Activated T-helper 2 cell treated with anti-CD3 and anti-CD28 coated beads, Interferon-gamma antibody, Interleukin-2, Interleukin-4, amounts not matched to agents 10 μg/mL and 5 μg/mL and 100 μg/mL, durations not matched to agents 14 hours and 24 hours and 36 hours (primary cell): Measurements from ENCODE around the gene CYP1B1. TPM values are rescaled to one million over a fixed set of nuclear protein-coding genes. Genes with fewer than 3 reads are reported as not detected.
"Not testable (repeated sequence)": the region's sequence is repeated elsewhere in the genome, so short reads cannot be mapped to it uniquely, and the experiment has no call there.

ENCODE experiments used
- DNase-seq: peaks from one replicate; pipeline ENCODE4 v3.0.0; 2021; ENCODE audit warnings: low spot score
- H3K27ac Mint-ChIP-seq: one replicate; pipeline ENCODE4 v1.8.0; 2021; ENCODE audit warnings: mixed read lengths
- H3K27me3 Mint-ChIP-seq: one replicate; pipeline ENCODE4 v1.8.0; 2021; ENCODE audit warnings: low read depth, mixed read lengths
- H3K36me3 Mint-ChIP-seq: one replicate; pipeline ENCODE4 v1.8.0; 2021; ENCODE audit warnings: low read depth, mixed read lengths
- H3K4me1 Mint-ChIP-seq: one replicate; pipeline ENCODE4 v1.8.0; 2021; ENCODE audit warnings: low read depth, mixed read lengths
- H3K4me3 Mint-ChIP-seq: one replicate; pipeline ENCODE4 v1.8.0; 2021; ENCODE audit warnings: low read depth, mild to moderate bottlenecking, moderate library complexity, mixed read lengths
- H3K9me3 Mint-ChIP-seq: one replicate; pipeline ENCODE4 v1.8.0; 2021; ENCODE audit warnings: mixed read lengths
- intact Hi-C: fragments of 100-400 bp; cut with micrococcal nuclease; formaldehyde crosslinking; loops from one replicate; pipeline ENCODE4 v1.15.1; 2023
- total RNA-seq: library from RNA; stranded (reverse); gene quantifications from 2 replicates; pipeline ENCODE4 v1.2.3, GENCODE V29; 2022

Gene CYP1B1
- total RNA-seq, 1 donor from 2014 or later = 10.9 TPM

- no peak overlapping the region for H3K4me3 Mint-ChIP-seq
- no peak overlapping the region for H3K27ac Mint-ChIP-seq
- H3K9me3 Mint-ChIP-seq = no peaks in the 10 kb centered on the region
- peaks cover 44% of the 10 kb centered on the region for H3K4me1 Mint-ChIP-seq
- H3K27me3 Mint-ChIP-seq = peaks cover 36% of the 10 kb centered on the region
- DNase-seq = no peak
- no peaks in the 10 kb centered on the region for H3K36me3 Mint-ChIP-seq
- intact Hi-C loops = no loop called here
Observed at GRCh38 chr2:38095996-38096861, 20.3 kb upstream of the CYP1B1 start.

DNA sequence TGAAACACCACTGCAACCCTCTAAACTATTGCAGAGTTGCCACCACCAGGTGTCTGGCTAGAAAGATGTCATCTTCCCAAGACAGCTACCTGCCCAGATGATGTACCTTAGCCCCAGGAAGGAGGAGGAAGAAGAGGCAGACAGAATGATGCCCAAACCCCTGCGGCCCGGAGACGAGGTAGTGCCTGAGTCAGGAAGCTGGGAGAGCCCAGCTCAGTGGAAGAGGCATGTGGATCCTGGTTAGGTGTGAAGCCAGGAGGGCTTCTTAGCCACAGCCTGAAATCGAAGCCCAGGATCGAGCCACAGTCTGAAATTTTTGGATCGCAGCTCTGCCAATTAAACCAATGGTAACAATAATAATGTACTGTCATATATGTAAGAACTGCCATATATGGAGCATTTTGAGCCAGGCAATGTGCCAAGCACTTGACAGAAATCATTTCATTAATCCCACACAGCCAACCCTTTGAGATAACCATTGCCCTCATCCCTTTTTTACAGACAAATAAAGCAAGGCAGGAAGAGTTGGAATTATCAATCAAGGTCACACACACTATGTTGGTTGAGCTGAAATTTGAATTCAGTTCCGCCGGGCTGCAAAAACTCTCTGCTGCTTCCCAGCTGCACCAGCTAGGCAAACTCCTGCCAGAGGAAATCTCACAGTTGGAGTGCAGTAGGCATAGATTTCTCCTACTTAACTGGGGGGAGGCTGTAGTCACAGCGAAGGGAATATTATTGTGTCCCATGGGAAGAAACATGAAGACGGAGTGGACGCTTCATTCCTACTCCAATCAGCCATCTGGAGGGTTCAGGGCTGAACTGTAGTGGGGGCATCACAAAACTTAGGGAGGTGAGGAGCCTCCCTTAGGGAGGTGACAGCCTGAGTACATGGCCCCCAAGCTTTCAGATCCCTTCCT lies 19.4 kb upstream of the CYP1B1 start:
- Mint-ChIP-seq H3K27ac (no peak overlapping the region), H3K36me3 (no peaks in the 10 kb centered on the region), H3K27me3 (peaks cover 29% of the 10 kb centered on the region), H3K4me3 (no peak overlapping the region), H3K4me1 (peaks cover 36% of the 10 kb centered on the region), H3K9me3 (no peaks in the 10 kb centered on the region)
- no peak for DNase-seq
- intact Hi-C loops = no loop called here

GRCh38 chr2:38093527-38094165 lies 17.7 kb upstream of the CYP1B1 start:
- Mint-ChIP-seq H3K9me3 (no peaks in the 10 kb centered on the region), H3K27me3 (peaks cover 26% of the 10 kb centered on the region), H3K36me3 (no peaks in the 10 kb centered on the region), H3K4me1 (peaks cover 31% of the 10 kb centered on the region), H3K4me3 (no peak overlapping the region), H3K27ac (no peak overlapping the region)
- intact Hi-C loops = no loop called here
- no peak for DNase-seq

DNA sequence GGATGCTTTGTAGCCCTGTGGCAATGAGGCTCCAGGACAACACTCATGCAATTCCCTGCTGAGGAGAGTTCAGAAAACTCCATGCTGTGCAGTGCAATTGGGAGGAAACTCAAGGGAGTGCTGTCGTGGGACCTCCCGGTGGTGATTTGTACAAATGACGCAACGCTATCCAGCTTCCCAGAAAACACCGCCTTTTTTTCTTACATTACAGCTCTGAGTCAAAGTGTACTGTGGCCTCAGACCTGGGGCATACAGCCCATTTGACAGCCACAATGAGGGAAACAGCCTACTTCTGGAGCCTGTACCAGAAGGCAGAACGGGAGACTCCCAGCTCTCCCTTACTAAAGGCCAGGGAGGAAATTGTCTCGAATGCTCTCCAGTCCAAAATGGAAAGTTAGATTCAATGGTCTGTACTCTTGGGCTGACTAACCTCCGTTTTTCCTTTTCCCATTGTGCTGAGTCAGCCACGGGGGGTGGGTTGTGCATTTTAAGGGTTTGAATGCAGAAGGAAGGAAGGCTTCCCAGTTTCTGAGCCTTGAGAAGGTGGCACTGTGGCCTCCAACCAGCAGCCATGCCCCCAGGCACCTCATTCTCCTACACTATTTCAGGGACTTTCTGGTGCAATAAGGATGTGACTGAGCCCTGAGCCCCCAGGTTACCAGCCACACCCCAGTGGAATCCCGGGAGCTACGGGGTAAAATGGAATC lies 16.4 kb upstream of the CYP1B1 start:
- Mint-ChIP-seq H3K4me1 (peaks cover 19% of the 10 kb centered on the region), H3K9me3 (no peaks in the 10 kb centered on the region), H3K27me3 (peaks cover 22% of the 10 kb centered on the region), H3K27ac (no peak overlapping the region), H3K36me3 (no peaks in the 10 kb centered on the region), H3K4me3 (no peak overlapping the region)
- no peak for DNase-seq
- intact Hi-C loops = no loop called here

- no peak for DNase-seq
- Mint-ChIP-seq H3K4me3 (no peak overlapping the region), H3K27me3 (peaks cover 24% of the 10 kb centered on the region), H3K4me1 (peaks cover 18% of the 10 kb centered on the region), H3K9me3 (no peaks in the 10 kb centered on the region), H3K27ac (no peak overlapping the region), H3K36me3 (no peaks in the 10 kb centered on the region)
- intact Hi-C loops = no loop called here
Observed at GRCh38 chr2:38091760-38092159, 15.8 kb upstream of the CYP1B1 start.

DNA sequence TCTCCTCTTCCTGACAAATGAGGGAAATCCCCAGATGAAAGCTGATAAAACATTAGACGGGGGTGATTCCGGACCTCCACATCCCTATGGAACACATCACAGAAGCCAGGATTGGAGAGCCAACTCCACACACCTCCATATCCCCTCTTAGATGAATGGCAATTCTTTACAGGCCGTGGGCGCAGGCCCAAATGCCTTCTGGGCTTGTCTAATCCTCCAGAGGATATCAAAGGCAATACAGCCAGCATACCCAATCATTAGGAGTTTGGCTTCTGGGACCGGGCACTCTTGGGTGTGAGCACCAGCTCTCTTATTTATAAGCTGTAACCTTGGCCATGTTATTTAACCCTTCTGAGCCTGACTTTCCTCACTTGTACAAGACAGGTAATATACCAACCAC lies 15.0 kb upstream of the CYP1B1 start:
- intact Hi-C loops = no loop called here
- H3K4me1 Mint-ChIP-seq = peaks cover 9% of the 10 kb centered on the region
- H3K36me3 Mint-ChIP-seq = no peaks in the 10 kb centered on the region
- H3K27me3 Mint-ChIP-seq = peaks cover 27% of the 10 kb centered on the region
- no peaks in the 10 kb centered on the region for H3K9me3 Mint-ChIP-seq
- DNase-seq = no peak
- H3K4me3 Mint-ChIP-seq = no peak overlapping the region
- H3K27ac Mint-ChIP-seq = no peak overlapping the region

DNA sequence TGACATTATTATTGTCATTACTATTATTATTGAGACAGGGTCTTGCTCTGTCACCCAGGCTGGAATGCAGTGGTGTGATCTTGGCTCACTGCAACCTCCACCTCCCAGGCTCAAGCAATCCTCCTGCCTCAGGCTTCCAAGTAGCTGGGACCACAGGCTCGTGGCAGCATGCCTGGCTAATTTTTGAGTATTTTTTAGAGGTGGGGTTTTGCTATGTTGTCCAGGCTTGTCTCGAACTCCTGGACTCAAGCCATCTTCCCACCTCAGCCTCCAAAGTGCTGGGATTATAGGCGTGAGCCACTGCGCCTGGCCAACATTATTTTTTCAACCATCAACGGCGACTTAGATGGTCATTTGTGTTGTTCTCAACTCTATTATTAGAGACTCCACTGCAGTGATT lies 14.3 kb upstream of the CYP1B1 start:
- H3K36me3 Mint-ChIP-seq, DNase-seq, intact Hi-C loops, H3K4me1 Mint-ChIP-seq, H3K9me3 Mint-ChIP-seq, H3K27ac Mint-ChIP-seq, H3K4me3 Mint-ChIP-seq: not testable (repeated sequence)
- peaks cover 32% of the 10 kb centered on the region for H3K27me3 Mint-ChIP-seq

GRCh38 chr2:38085998-38086698 lies 10.2 kb upstream of the CYP1B1 start:
- H3K4me1 Mint-ChIP-seq, DNase-seq, H3K9me3 Mint-ChIP-seq, H3K4me3 Mint-ChIP-seq, H3K27ac Mint-ChIP-seq, H3K36me3 Mint-ChIP-seq, intact Hi-C loops: not testable (repeated sequence)
- peaks cover 53% of the 10 kb centered on the region for H3K27me3 Mint-ChIP-seq

- DNase-seq, H3K36me3 Mint-ChIP-seq, H3K27ac Mint-ChIP-seq, H3K4me3 Mint-ChIP-seq, H3K9me3 Mint-ChIP-seq, intact Hi-C loops: not testable (repeated sequence)
- H3K27me3 Mint-ChIP-seq = peaks cover 60% of the 10 kb centered on the region
- H3K4me1 Mint-ChIP-seq = peaks cover 10% of the 10 kb centered on the region
Observed at GRCh38 chr2:38084556-38084955, 8.6 kb upstream of the CYP1B1 start.

DNA sequence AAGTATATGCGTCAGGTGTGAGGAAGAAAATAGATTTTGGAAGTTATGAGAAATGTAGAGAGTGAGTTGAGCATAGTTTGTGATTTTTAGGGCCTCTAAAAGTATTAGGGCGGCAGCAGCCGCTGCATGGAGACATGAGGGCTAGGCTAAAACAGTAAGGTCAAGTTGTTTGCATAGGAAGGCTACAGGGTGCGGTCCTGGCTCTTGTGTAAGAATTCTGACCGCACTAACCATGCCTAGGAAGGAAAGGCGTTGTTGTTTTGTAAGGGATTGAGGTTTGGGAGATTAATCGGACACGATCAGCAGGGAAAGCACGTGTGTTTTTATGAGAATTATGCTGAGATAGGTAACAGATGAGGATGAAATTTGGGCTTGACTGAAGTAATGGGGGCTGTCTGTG lies 6.8 kb upstream of the CYP1B1 start:
- H3K36me3 Mint-ChIP-seq, H3K27ac Mint-ChIP-seq, H3K9me3 Mint-ChIP-seq, DNase-seq, intact Hi-C loops, H3K4me3 Mint-ChIP-seq: not testable (repeated sequence)
- Mint-ChIP-seq H3K4me1 (peaks cover 22% of the 10 kb centered on the region), H3K27me3 (peaks cover 49% of the 10 kb centered on the region)

- no peak overlapping the region for H3K4me3 Mint-ChIP-seq
- no peaks in the 10 kb centered on the region for H3K9me3 Mint-ChIP-seq
- no peak overlapping the region for H3K27ac Mint-ChIP-seq
- H3K27me3 Mint-ChIP-seq = peaks cover 41% of the 10 kb centered on the region
- H3K4me1 Mint-ChIP-seq = peaks cover 33% of the 10 kb centered on the region
- H3K36me3 Mint-ChIP-seq = peaks cover 4% of the 10 kb centered on the region
- intact Hi-C loops = no loop called here
- DNase-seq = no peak
Observed at GRCh38 chr2:38080346-38080745, 4.4 kb upstream of the CYP1B1 start.
